ENCODE results near the gene ZNF585A. TPM values are rescaled to one million over a fixed set of nuclear protein-coding genes. Genes with fewer than 3 reads are reported as not detected.

Gene ZNF585A
- total and polyA plus RNA-seq, 2 of the 8 experiments (the other 6 are each of a cell fraction or from before 2014, with no cell fraction given), result 4.5 to 8.3 TPM

DNA sequence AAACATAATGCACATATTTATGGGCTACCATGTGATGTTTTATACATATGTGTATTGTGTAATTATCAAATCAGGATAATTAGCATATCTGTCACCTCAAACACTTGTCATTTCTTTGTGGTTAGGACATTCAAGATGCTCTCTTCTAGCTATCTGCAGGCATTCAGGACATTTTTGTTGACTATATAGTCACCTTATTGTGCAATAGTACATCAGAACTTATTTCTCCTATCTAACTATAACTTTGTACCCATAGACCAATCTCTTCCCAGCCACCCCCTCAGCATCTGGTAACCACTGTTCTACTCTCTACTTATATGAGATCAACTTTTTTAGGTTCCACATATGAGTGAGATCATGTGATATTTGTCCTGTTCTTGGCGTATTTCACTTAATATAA is 73.9 kb downstream of the ZNF585A start (continued):
- TF ChIP-seq, protein P1, sequence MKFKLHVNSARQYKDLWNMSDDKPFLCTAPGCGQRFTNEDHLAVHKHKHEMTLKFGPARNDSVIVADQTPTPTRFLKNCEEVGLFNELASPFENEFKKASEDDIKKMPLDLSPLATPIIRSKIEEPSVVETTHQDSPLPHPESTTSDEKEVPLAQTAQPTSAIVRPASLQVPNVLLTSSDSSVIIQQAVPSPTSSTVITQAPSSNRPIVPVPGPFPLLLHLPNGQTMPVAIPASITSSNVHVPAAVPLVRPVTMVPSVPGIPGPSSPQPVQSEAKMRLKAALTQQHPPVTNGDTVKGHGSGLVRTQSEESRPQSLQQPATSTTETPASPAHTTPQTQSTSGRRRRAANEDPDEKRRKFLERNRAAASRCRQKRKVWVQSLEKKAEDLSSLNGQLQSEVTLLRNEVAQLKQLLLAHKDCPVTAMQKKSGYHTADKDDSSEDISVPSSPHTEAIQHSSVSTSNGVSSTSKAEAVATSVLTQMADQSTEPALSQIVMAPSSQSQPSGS (IDR thresholded peaks at IDR 0.05; ENCODE audit: low read length), result no peak
- no peak for TF ChIP-seq HDAC6 (IDR thresholded peaks at IDR 0.05; ENCODE audit: low read depth, low read length)
- TF ChIP-seq EZH2 (IDR thresholded peaks at IDR 0.05; ENCODE audit: low read depth, low read length, severe bottlenecking), result no peak
- no peak for TF ChIP-seq PHF8 (conservative IDR thresholded peaks at IDR 0.05; ENCODE audit: low read depth, low read length)

Data from H1 (cell line).